Type B pancreatic cell (in vitro differentiated cells): Measurements from ENCODE around the gene MLN. TPM values are rescaled to one million over a fixed set of nuclear protein-coding genes. Genes with fewer than 3 reads are reported as not detected.

ENCODE experiments used
- DNase-seq: peaks from one replicate; pipeline ENCODE4 v3.0.0; 2021; ENCODE audit warnings: mixed read lengths; ENCODE audit not compliant: unreplicated experiment; ENCODE audit errors: extremely low spot score
- H3K27ac Mint-ChIP-seq: 2 replicates; pipeline ENCODE4 v1.8.0; 2021; ENCODE audit warnings: mild to moderate bottlenecking, mixed read lengths
- H3K27me3 Mint-ChIP-seq: 2 replicates; pipeline ENCODE4 v1.8.0; 2021; ENCODE audit warnings: mixed read lengths
- H3K36me3 Mint-ChIP-seq: 2 replicates; pipeline ENCODE4 v1.8.0; 2021; ENCODE audit warnings: mixed read lengths
- H3K4me1 Mint-ChIP-seq: one replicate; pipeline ENCODE4 v1.8.0; 2021; ENCODE audit warnings: mixed read lengths; ENCODE audit not compliant: unreplicated experiment
- H3K4me3 Mint-ChIP-seq: 2 replicates; pipeline ENCODE4 v1.8.0; 2021; ENCODE audit warnings: mild to moderate bottlenecking, mixed read lengths
- H3K9me3 Mint-ChIP-seq: 2 replicates; pipeline ENCODE4 v1.8.0; 2021; ENCODE audit warnings: mixed read lengths
- total RNA-seq: library from RNA; stranded (reverse); gene quantifications from 2 replicates; pipeline ENCODE4 v1.2.1, GENCODE V29; 2021; ENCODE audit warnings: low replicate concordance
- TF ChIP-seq, protein P1 (sequence below): fragments of 200-600 bp; sonication (generic); conservative IDR thresholded peaks from 2 replicates; pipeline ENCODE4 v1.5.0; 2021; ENCODE audit warnings: antibody characterized with exemption, mild to moderate bottlenecking

MLN gene
- total RNA-seq, 1 donor from 2014 or later, result 0.65 TPM

- TF ChIP-seq, protein P1, sequence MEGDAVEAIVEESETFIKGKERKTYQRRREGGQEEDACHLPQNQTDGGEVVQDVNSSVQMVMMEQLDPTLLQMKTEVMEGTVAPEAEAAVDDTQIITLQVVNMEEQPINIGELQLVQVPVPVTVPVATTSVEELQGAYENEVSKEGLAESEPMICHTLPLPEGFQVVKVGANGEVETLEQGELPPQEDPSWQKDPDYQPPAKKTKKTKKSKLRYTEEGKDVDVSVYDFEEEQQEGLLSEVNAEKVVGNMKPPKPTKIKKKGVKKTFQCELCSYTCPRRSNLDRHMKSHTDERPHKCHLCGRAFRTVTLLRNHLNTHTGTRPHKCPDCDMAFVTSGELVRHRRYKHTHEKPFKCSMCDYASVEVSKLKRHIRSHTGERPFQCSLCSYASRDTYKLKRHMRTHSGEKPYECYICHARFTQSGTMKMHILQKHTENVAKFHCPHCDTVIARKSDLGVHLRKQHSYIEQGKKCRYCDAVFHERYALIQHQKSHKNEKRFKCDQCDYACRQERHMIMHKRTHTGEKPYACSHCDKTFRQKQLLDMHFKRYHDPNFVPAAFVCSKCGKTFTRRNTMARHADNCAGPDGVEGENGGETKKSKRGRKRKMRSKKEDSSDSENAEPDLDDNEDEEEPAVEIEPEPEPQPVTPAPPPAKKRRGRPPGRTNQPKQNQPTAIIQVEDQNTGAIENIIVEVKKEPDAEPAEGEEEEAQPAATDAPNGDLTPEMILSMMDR, result peak; percentile 76
- no peak overlapping the region for H3K4me3 Mint-ChIP-seq
- H3K9me3 Mint-ChIP-seq, result no peaks in the 10 kb centered on the region
- H3K36me3 Mint-ChIP-seq, result no peaks in the 10 kb centered on the region
- no peak overlapping the region for H3K27ac Mint-ChIP-seq
- H3K4me1 Mint-ChIP-seq, result peaks cover 6% of the 10 kb centered on the region
- H3K27me3 Mint-ChIP-seq, result peaks cover 71% of the 10 kb centered on the region
- DNase-seq, result peak; percentile 81
Measured at GRCh38 chr6:33812669-33813068, 8.9 kb upstream of the MLN start.

GRCh38 chr6:33809594-33809993 lies 5.8 kb upstream of the MLN start:
- Mint-ChIP-seq H3K27me3 (peaks cover 81% of the 10 kb centered on the region), H3K4me1 (peaks cover 17% of the 10 kb centered on the region)
- TF ChIP-seq, protein P1, result no peak

DNA sequence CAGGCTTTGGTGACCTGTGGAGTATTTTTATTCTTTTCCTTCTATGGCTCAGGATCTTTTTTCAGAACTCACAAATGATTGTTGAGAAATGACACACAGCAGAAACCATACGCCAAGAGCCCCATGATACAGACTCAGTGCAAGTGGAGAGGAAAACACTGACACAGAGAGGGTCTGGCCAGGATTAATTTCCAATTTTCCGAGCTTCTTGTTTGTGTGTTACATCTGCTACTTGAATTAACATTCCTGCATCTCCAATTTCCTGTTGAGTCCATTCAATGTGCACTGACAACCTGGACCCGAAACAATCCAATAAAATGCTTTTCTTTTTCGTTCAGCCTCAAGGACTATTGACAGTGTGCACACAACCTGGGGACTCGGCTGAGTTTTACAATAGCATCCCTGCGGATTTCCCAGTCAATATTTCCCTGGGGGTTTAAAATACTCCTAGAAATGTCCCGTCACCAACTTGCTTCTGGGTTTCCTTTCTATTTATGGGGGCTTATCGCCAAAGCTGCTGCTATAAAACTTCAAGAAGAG lies 4.9 kb upstream of the MLN start:
- Mint-ChIP-seq H3K27ac (no peak overlapping the region), H3K9me3 (no peaks in the 10 kb centered on the region), H3K27me3 (peaks cover 81% of the 10 kb centered on the region), H3K36me3 (no peaks in the 10 kb centered on the region), H3K4me3 (no peak overlapping the region), H3K4me1 (peaks cover 22% of the 10 kb centered on the region)
- DNase-seq, result no peak
- TF ChIP-seq, protein P1, result no peak

More at GRCh38 chr6:33809594-33809993, 5.8 kb upstream of the MLN start:
- DNase-seq, result no peak
- no peaks in the 10 kb centered on the region for H3K9me3 Mint-ChIP-seq
- H3K27ac Mint-ChIP-seq, result no peak overlapping the region
- no peaks in the 10 kb centered on the region for H3K36me3 Mint-ChIP-seq
- H3K4me3 Mint-ChIP-seq, result no peak overlapping the region

GRCh38 chr6:33807606-33808005 lies 3.8 kb upstream of the MLN start:
- peaks cover 74% of the 10 kb centered on the region for H3K27me3 Mint-ChIP-seq
- no peaks in the 10 kb centered on the region for H3K9me3 Mint-ChIP-seq
- TF ChIP-seq, protein P1, result no peak
- no peaks in the 10 kb centered on the region for H3K36me3 Mint-ChIP-seq
- peaks cover 21% of the 10 kb centered on the region for H3K4me1 Mint-ChIP-seq
- no peak overlapping the region for H3K27ac Mint-ChIP-seq
- no peak overlapping the region for H3K4me3 Mint-ChIP-seq
- no peak for DNase-seq

GRCh38 chr6:33806841-33807240 lies 3.0 kb upstream of the MLN start:
- Mint-ChIP-seq H3K36me3 (no peaks in the 10 kb centered on the region), H3K4me1 (peaks cover 23% of the 10 kb centered on the region), H3K27me3 (peaks cover 67% of the 10 kb centered on the region), H3K9me3 (no peaks in the 10 kb centered on the region), H3K27ac (no peak overlapping the region), H3K4me3 (no peak overlapping the region)
- TF ChIP-seq, protein P1, result no peak
- no peak for DNase-seq
